GM19239 (cell line): Measurements from ENCODE around the gene AGBL1.

Experiments
- DNase-seq: peaks from one replicate; pipeline ENCODE4 v3.0.0; 2011; ENCODE audit warnings: low spot score; ENCODE audit not compliant: insufficient read length
- FAIRE-seq: peaks from 2 replicates; lab custom pipeline; 2011; peaks lifted over from hg19 to GRCh38; lab: Jason Lieb, UNC

AGBL1 gene

GRCh38 chr15:86879250-86880229 is 799.9 kb downstream of the AGBL1 start:
- FAIRE-seq = no peak
- DNase-seq = no peak

GRCh38 chr15:86885616-86886015 is 805.9 kb downstream of the AGBL1 start:
- no peak for DNase-seq
- no peak for FAIRE-seq

- DNase-seq = no peak
- no peak for FAIRE-seq
Measured at GRCh38 chr15:86892774-86893449, 813.2 kb downstream of the AGBL1 start.

GRCh38 chr15:86894269-86894668 is 814.6 kb downstream of the AGBL1 start:
- FAIRE-seq (no peak), DNase-seq (no peak)

- FAIRE-seq = no peak
Measured at GRCh38 chr15:86903642-86904421, 824.2 kb downstream of the AGBL1 start.

GRCh38 chr15:86905625-86906256 is 826.1 kb downstream of the AGBL1 start:
- DNase-seq = no peak
- no peak for FAIRE-seq

More at GRCh38 chr15:86903642-86904421, 824.2 kb downstream of the AGBL1 start:
- DNase-seq = no peak

- DNase-seq (no peak), FAIRE-seq (no peak)
Measured at GRCh38 chr15:86906376-86906775, 826.7 kb downstream of the AGBL1 start.

- FAIRE-seq = no peak
Measured at GRCh38 chr15:86911022-86911421, 831.4 kb downstream of the AGBL1 start.

GRCh38 chr15:86912661-86913060 is 833.0 kb downstream of the AGBL1 start:
- no peak for FAIRE-seq
- DNase-seq = no peak

More at GRCh38 chr15:86911022-86911421, 831.4 kb downstream of the AGBL1 start:
- DNase-seq = no peak

- DNase-seq (no peak), FAIRE-seq (no peak)
Measured at GRCh38 chr15:86915811-86916331, 836.2 kb downstream of the AGBL1 start.

- no peak for FAIRE-seq
- no peak for DNase-seq
Measured at GRCh38 chr15:86916671-86917360, 837.1 kb downstream of the AGBL1 start.

GRCh38 chr15:86917361-86917671 is 837.6 kb downstream of the AGBL1 start:
- DNase-seq (no peak), FAIRE-seq (no peak)

- DNase-seq = no peak
- no peak for FAIRE-seq
Measured at GRCh38 chr15:86919581-86919980, 839.9 kb downstream of the AGBL1 start.

GRCh38 chr15:86929461-86929860 is 849.8 kb downstream of the AGBL1 start:
- FAIRE-seq (no peak), DNase-seq (no peak)

- DNase-seq = no peak
- no peak for FAIRE-seq
Measured at GRCh38 chr15:86932456-86932855, 852.8 kb downstream of the AGBL1 start.

GRCh38 chr15:86935841-86936240 is 856.2 kb downstream of the AGBL1 start:
- DNase-seq (no peak), FAIRE-seq (no peak)

GRCh38 chr15:86942285-86942684 is 862.6 kb downstream of the AGBL1 start:
- FAIRE-seq (no peak), DNase-seq (no peak)

- DNase-seq (no peak), FAIRE-seq (no peak)
Measured at GRCh38 chr15:86948719-86949118, 869.0 kb downstream of the AGBL1 start.

GRCh38 chr15:86959254-86959653 is 879.6 kb downstream of the AGBL1 start:
- DNase-seq (no peak), FAIRE-seq (no peak)
